IMR-90 (cell line): ENCODE results near the gene PRTFDC1. TPM values are rescaled to one million over a fixed set of nuclear protein-coding genes. Genes with fewer than 3 reads are reported as not detected.
A peak's percentile ranks its signal among the peaks of the same experiment; 100 is the strongest.

Experiments used
- ATAC-seq: fragments of 200-7000 bp; cut with Tn5 transposase; 2 replicates; pipeline ENCODE4 v1.9.1; 2020; ENCODE audit warnings: low read depth, mild to moderate bottlenecking, moderate library complexity
- BruUV-seq: library from RNA; stranded (reverse); fragments of 400-500 nt; replicated peaks from 2 replicates; lab custom pipeline; 2021; lab: Mats Ljungman, UMichigan
- CTCF ChIA-PET: fragments of 300-600 bp; formaldehyde crosslinking; extraction: SDS; loops from one replicate; lab custom pipeline; 2021; ENCODE audit warnings: antibody characterized with exemption; lab: Yijun Ruan, JAX
- POLR2A ChIA-PET: fragments of 300-600 bp; sonication (Branson Sonifier 250); formaldehyde crosslinking; loops from one replicate; lab custom pipeline; 2022; ENCODE audit warnings: antibody characterized with exemption; ENCODE audit not compliant: unreplicated experiment; lab: Charles Lee
- DNase-seq: peaks from one replicate; pipeline ENCODE4 v3.0.0; 2013
- H2AFZ ChIP-seq: replicated peaks from 2 replicates; pipeline ENCODE3; 2013; ENCODE audit warnings: low read length, mild to moderate bottlenecking; ENCODE audit not compliant: poor library complexity
- H2AK5ac ChIP-seq: 2 replicates; pipeline ENCODE4 v1.6.1; 2013; ENCODE audit warnings: low read depth, low read length, inconsistent platforms
- H2AK9ac ChIP-seq: replicated peaks from 2 replicates; pipeline ENCODE3; 2013; ENCODE audit warnings: mild to moderate bottlenecking, low read depth, low read length, moderate library complexity; ENCODE audit not compliant: poor library complexity
- H2BK120ac ChIP-seq: 2 replicates; pipeline ENCODE4 v1.6.1; 2013; ENCODE audit warnings: low read depth, low read length, inconsistent platforms
- H2BK15ac ChIP-seq: 3 replicates; pipeline ENCODE4 v1.6.1; 2013; ENCODE audit warnings: low read depth, low read length, inconsistent platforms
- H2BK20ac ChIP-seq: 2 replicates; pipeline ENCODE4 v1.6.1; 2013; ENCODE audit warnings: low read depth, mild to moderate bottlenecking, inconsistent platforms, low read length, moderate library complexity
- H2BK5ac ChIP-seq: 2 replicates; pipeline ENCODE4 v1.6.1; 2013; ENCODE audit warnings: mild to moderate bottlenecking, low read depth, low read length, inconsistent platforms; ENCODE audit not compliant: poor library complexity, severe bottlenecking
- H3K14ac ChIP-seq: replicated peaks from 2 replicates; pipeline ENCODE4 v1.6.1; 2013; ENCODE audit warnings: low read depth, low read length, inconsistent platforms
- H3K18ac ChIP-seq: 2 replicates; pipeline ENCODE4 v1.6.1; 2013; ENCODE audit warnings: low read depth, low read length, control low read depth
- H3K23ac ChIP-seq: 2 replicates; pipeline ENCODE4 v1.6.1; 2013; ENCODE audit warnings: low read depth, low read length, inconsistent platforms
- H3K27ac ChIP-seq: 2 replicates; pipeline ENCODE4 v1.5.1; 2013; ENCODE audit warnings: mild to moderate bottlenecking, control low read depth, low read length; ENCODE audit not compliant: insufficient read depth
- H3K27me3 ChIP-seq: 2 replicates; pipeline ENCODE4 v1.6.1; 2013; ENCODE audit warnings: low read length; ENCODE audit not compliant: control insufficient read depth, insufficient read depth
- H3K36me3 ChIP-seq: 2 replicates; pipeline ENCODE4 v1.6.1; 2013; ENCODE audit warnings: low read length, mixed read lengths; ENCODE audit not compliant: control insufficient read depth, insufficient read depth
- H3K4ac ChIP-seq: 2 replicates; pipeline ENCODE4 v1.6.1; 2013; ENCODE audit warnings: low read depth, low read length, inconsistent platforms
- H3K4me1 ChIP-seq: 2 replicates; pipeline ENCODE4 v1.6.1; 2013; ENCODE audit warnings: low read length, mixed read lengths; ENCODE audit not compliant: control insufficient read depth, insufficient read depth
- H3K4me2 ChIP-seq: 2 replicates; pipeline ENCODE4 v1.6.1; 2013; ENCODE audit warnings: low read depth, mild to moderate bottlenecking, control low read depth, low read length, moderate library complexity
- H3K4me3 ChIP-seq: 2 replicates; pipeline ENCODE4 v1.5.1; 2013; ENCODE audit warnings: low read depth, mild to moderate bottlenecking, control low read depth, low read length, moderate library complexity; ENCODE audit not compliant: insufficient read depth
- H3K56ac ChIP-seq: 2 replicates; pipeline ENCODE4 v1.6.1; 2013; ENCODE audit warnings: low read length, inconsistent platforms; ENCODE audit not compliant: insufficient read depth; ENCODE audit errors: extremely low read depth
- H3K79me1 ChIP-seq, 2 experiments: 2 replicates each; pipeline ENCODE4 v1.6.1; 2013; ENCODE audit warnings: low read length in 2 of 2, inconsistent platforms in 1 of 2, low read depth in 1 of 2
- H3K9ac ChIP-seq: 2 replicates; pipeline ENCODE4 v1.6.1; 2013; ENCODE audit warnings: low read depth, low read length, control low read depth
- H3K9me1 ChIP-seq: 2 replicates; pipeline ENCODE4 v1.6.1; 2013; ENCODE audit warnings: low read length, inconsistent platforms; ENCODE audit not compliant: insufficient read depth
- H3K9me3 ChIP-seq: 2 replicates; pipeline ENCODE4 v1.6.1; 2013; ENCODE audit warnings: low read length; ENCODE audit not compliant: control insufficient read depth, insufficient read depth
- H4K20me1 ChIP-seq: 2 replicates; pipeline ENCODE4 v1.6.1; 2013; ENCODE audit warnings: low read length, inconsistent platforms; ENCODE audit not compliant: insufficient read depth
- H4K5ac ChIP-seq: 2 replicates; pipeline ENCODE4 v1.6.1; 2013; ENCODE audit warnings: mild to moderate bottlenecking, low read depth, low read length, control low read depth
- H4K8ac ChIP-seq, 2 experiments: 2 replicates each; pipeline ENCODE4 v1.6.1; 2013; ENCODE audit warnings: low read depth in 2 of 2, low read length in 2 of 2, control low read depth in 1 of 2, inconsistent platforms in 1 of 2
- H4K91ac ChIP-seq: 2 replicates; pipeline ENCODE4 v1.6.1; 2013; ENCODE audit warnings: low read depth, low read length, inconsistent platforms; ENCODE audit not compliant: insufficient read depth
- CEBPB ChIP-seq: IDR thresholded peaks from 2 replicates; pipeline ENCODE4 v1.6.1; 2012; ENCODE audit warnings: low read depth, low read length, improper control_type of control experiment
- RCOR1 ChIP-seq: IDR thresholded peaks from 2 replicates; pipeline ENCODE4 v1.6.1; 2012; ENCODE audit warnings: mild to moderate bottlenecking, low read length, improper control_type of control experiment; ENCODE audit not compliant: insufficient replicate concordance
- WGBS, 2 experiments: methylation state at CpG; one replicate each; pipeline versions ENCODE4 v1.1.5 to v1.1.7; 2013; ENCODE audit warnings: missing lambda C conversion rate in 2 of 2; ENCODE audit not compliant: insufficient read length in 1 of 2; ENCODE audit errors: extremely low coverage in 2 of 2; 5-methylcytosine and 5-hydroxymethylcytosine counted together
- dilution Hi-C: fragments of 300-500 bp; cut with HindIII; formaldehyde crosslinking; loops from one replicate; pipeline ENCODE4 v1.14.3; 2018; ENCODE audit warnings: low sequenced_read_pairs; ENCODE audit not compliant: unreplicated experiment
- in situ Hi-C: fragments of 300-500 bp; cut with MboI; formaldehyde crosslinking; loops from 3 replicates; pipeline ENCODE4 v1.14.3; 2019; ENCODE audit warnings: low sequenced_read_pairs, inconsistent platforms, mixed read lengths
- intact Hi-C: fragments of 100-400 bp; cut with micrococcal nuclease; formaldehyde crosslinking; loops from 2 replicates; pipeline ENCODE4 v1.10.0; 2022
- polyA plus RNA-seq, 3 experiments: library from polyadenylated mRNA; depleted of rRNA; stranded (reverse); fragments of >200 nt; gene quantifications; 2 replicates each; pipeline ENCODE4 v1.2.3, GENCODE V29; 2012; ENCODE audit warnings: low replicate concordance in 1 of 3
- total RNA-seq: library from RNA; depleted of rRNA; stranded (reverse); fragments of >200 nt; gene quantifications from 2 replicates; pipeline ENCODE4 v1.2.3, GENCODE V29; 2012

Gene PRTFDC1
- total and polyA plus RNA-seq, 2 of the 4 experiments (the other 2 are of a cell fraction), result 12.3 to 17.9 TPM

GRCh38 chr10:24821986-24822385 lies 130.4 kb downstream of the PRTFDC1 start:
- Histone ChIP-seq H3K14ac (no peak overlapping the region), H3K27ac (no peak overlapping the region), H4K91ac (no peak overlapping the region), H3K4me2 (no peak overlapping the region), H4K20me1 (no peaks in the 10 kb centered on the region), H2AFZ (no peak overlapping the region), H4K8ac (no peak overlapping the region), H2BK15ac (no peak overlapping the region), H3K56ac (no peak overlapping the region), H2BK20ac (no peak overlapping the region), H3K79me1 (no peaks in the 10 kb centered on the region), H3K9ac (no peak overlapping the region), H3K9me1 (no peaks in the 10 kb centered on the region; the same call in 1 of the 2 replicates), H2BK5ac (no peak overlapping the region), H2BK120ac (no peak overlapping the region), H3K4me3 (no peak overlapping the region), H3K27me3 (no peaks in the 10 kb centered on the region), H4K5ac (no peak overlapping the region), H2AK5ac (no peak overlapping the region), H3K4ac (no peak overlapping the region), H3K9me3 (no peaks in the 10 kb centered on the region), H2AK9ac (no peak overlapping the region), H3K4me1 (peaks cover 6% of the 10 kb centered on the region), H3K18ac (no peak overlapping the region), H3K36me3 (no peaks in the 10 kb centered on the region), H3K23ac (no peak overlapping the region)
- DNase-seq (peak; percentile 49), ATAC-seq (no peak)
- dilution Hi-C loops, result no loop called here
- CTCF ChIA-PET, result interaction anchor here (0.5 kb wide), 1 partner anchor 283 kb away, joined by 3 read pairs; no protein-coding TSS in a partner anchor
- in situ Hi-C loops, result no loop called here
- no CpG with 5 or more reads among the region's 3 CpGs for WGBS, 2 experiments
- BruUV-seq, result no TSS peak
- intact Hi-C loops, result no loop called here
- POLR2A ChIA-PET, result no interaction called here
- peak; percentile 22; the same call in 1 of the 2 replicates for TF ChIP-seq CEBPB
- TF ChIP-seq RCOR1, result no peak
